ENCODE results near the gene GOSR2.

DNA sequence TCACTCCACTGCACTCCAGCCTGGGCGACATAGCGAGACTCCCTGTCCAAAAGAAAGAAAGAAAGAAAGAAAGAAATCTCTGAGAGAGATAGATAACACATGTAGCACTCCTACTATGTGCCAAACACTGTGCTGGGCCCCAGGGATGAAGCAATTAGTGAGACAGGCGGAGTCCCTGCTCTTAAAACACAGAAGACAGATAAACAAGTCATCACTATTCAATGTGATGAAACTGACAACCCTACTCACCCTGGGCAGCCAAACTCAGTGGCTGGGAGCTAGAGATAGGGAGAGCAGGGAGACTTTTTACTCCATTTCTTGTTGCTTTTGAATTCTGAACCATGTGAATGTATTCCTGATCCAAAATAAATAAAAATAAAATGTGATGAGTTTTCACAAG, 35.2 kb upstream of the GOSR2 start:
- TF ChIP-seq YY1 (IDR thresholded peaks at IDR 0.05; ENCODE audit: insufficient read depth, insufficient read length) (no peak), ZNF274 (IDR thresholded peaks at IDR 0.05; ENCODE audit: low read depth, low read length) (no peak)
